Medulla oblongata (tissue), 1 donor: Measurements from ENCODE around the gene MICALL2.
A peak's percentile ranks its signal among the peaks of the same experiment; 100 is the strongest.

Experiments
- DNase-seq: peaks from one replicate; pipeline ENCODE4 v3.0.0-alpha.2; 2015; ENCODE audit errors: extremely low spot score

The MICALL2 gene

GRCh38 chr7:1468203-1468602, 8.9 kb upstream of the MICALL2 start:
- no peak for DNase-seq

GRCh38 chr7:1466524-1467271, 7.4 kb upstream of the MICALL2 start:
- DNase-seq = peak; percentile 62

- no peak for DNase-seq
Measured at GRCh38 chr7:1464694-1465093, 5.4 kb upstream of the MICALL2 start.

- DNase-seq = no peak
Measured at GRCh38 chr7:1463676-1464223, 4.5 kb upstream of the MICALL2 start.

GRCh38 chr7:1461646-1462375, 2.5 kb upstream of the MICALL2 start:
- no peak for DNase-seq

GRCh38 chr7:1460821-1461645, 1.8 kb upstream of the MICALL2 start:
- peak; percentile 34 for DNase-seq

GRCh38 chr7:1459920-1460820, 900 bp upstream of the MICALL2 start:
- no peak for DNase-seq

- DNase-seq = peak; percentile 99
Measured at GRCh38 chr7:1459512-1459892, 232 bp upstream of the MICALL2 start.

- DNase-seq = peak; percentile 21
Measured at GRCh38 chr7:1457949-1458682, 1.2 kb downstream of the MICALL2 start.

GRCh38 chr7:1457059-1457948, 2.0 kb downstream of the MICALL2 start:
- no peak for DNase-seq

- DNase-seq = no peak
Measured at GRCh38 chr7:1455955-1456354, 3.3 kb downstream of the MICALL2 start.

- DNase-seq = no peak
Measured at GRCh38 chr7:1455241-1455939, 3.9 kb downstream of the MICALL2 start.

GRCh38 chr7:1454542-1454941, 4.7 kb downstream of the MICALL2 start:
- peak; percentile 66 for DNase-seq

- DNase-seq = peak; percentile 27
Measured at GRCh38 chr7:1452205-1452604, 7.1 kb downstream of the MICALL2 start.

GRCh38 chr7:1450987-1451386, 8.3 kb downstream of the MICALL2 start:
- DNase-seq = no peak

GRCh38 chr7:1450431-1450830, 8.8 kb downstream of the MICALL2 start:
- no peak for DNase-seq

GRCh38 chr7:1449951-1450350, 9.3 kb downstream of the MICALL2 start:
- DNase-seq = no peak

- DNase-seq = no peak
Measured at GRCh38 chr7:1449501-1449900, 9.8 kb downstream of the MICALL2 start.

- DNase-seq = no peak
Measured at GRCh38 chr7:1448958-1449357, 10.3 kb downstream of the MICALL2 start.
